Epidermal melanocyte (primary cell): ENCODE measurements around the gene ABCB11.
A peak's percentile ranks its signal among the peaks of the same experiment; 100 is the strongest.
"Not testable (repeated sequence)": the region's sequence is repeated elsewhere in the genome, so short reads cannot be mapped to it uniquely, and the experiment has no call there.

Experiments
- DNase-seq: peaks from one replicate; pipeline ENCODE4 v3.0.0; 2011; ENCODE audit warnings: low spot score; ENCODE audit not compliant: insufficient read length

ABCB11 gene

DNA sequence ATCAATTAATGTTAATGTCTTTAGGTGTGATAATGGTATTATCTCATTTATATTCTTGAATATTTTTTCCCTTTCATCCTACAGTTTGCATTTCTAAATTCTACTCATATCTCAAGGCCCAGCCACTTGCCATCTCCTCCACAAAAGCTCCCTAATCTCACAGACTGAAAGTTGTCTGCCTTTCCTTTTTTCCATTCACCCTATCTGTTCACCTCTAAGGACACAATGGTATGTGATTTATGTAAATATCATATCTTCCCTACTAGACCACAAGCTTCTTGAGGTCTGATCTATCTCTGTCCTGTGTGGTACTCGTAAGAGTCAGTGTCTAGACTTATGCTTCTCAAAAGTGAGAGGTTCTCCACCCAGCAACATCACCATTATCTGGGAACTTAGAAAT, 137.0 kb downstream of the ABCB11 start:
- DNase-seq, result no peak

DNA sequence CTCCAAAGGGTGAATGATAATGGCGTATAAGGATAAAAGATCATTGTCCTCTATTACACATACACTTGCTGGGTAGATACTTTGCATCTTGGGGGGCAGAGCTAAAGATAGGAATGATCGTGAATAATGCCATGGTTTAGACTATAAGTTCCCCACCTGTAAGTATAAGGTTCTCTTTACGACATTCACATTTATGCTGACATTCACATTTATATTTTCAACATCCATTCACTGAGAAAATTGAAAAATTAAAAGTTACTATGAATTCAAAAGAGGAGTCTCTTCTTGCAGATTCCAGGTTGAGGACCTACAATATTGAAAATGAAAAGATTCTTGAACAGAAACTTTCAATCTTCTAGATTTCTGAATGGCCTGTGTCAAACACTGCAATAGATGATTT, 138.8 kb downstream of the ABCB11 start:
- no peak for DNase-seq

DNA sequence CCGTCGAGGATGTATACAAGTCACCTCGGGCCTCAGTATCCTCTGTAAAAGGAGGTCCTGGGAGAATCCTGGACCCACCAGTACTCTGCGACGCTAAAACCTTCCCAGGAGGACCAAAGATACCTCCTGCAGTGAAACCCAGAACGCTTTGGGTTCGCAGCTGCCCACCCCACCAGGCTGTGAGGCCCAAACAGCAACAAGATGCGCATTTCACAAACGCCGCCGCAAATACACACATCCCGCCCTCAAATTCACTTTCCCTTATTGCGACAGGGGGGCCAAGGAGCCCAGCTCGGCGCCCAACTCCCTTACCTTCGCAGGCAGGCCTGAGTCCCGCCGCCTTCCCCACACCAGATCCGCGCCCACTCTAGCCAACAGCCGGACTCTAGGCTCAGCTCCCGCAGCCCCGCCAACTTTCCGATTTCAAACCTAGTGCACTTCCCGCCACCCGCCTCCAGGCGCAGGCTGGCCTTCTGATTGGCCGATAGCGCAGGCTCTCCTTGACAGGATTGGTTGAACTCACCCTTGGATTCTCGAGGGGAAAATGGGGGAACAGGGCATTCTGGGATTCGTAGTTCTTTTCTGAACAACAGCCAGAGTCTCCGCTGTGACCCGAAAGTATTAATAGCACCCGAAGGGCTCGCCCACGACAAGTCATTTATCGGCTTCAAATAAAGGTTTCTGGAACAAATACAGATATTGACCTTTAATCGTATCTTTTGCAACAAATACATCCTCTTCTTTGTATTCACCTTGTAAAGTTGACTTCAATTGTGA, 140.9 kb downstream of the ABCB11 start, which contains the start of gene SPC25:
TSS of gene SPC25 (minus strand) at position 425 of the 777 bp plus-strand sequence. CDS start 911 bp downstream, outside the sequence.
- peak; percentile 96 for DNase-seq

DNA sequence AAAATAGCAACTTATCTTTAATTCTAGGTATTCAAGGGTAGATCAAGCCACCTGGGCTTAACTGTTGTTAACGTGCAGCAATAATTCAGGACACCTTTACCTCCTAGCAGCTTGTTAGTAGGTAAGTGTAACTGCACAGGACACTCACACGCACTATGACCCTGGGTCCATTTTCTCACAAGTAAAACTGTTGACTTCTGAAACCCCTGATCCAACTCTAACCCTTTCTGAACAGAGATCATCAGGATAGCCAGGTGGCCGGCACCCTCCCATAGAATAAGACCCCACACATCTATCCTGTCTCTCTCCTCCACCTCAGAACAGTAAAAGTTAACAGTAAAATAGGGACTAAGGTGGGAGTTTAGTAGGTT, 141.5 kb downstream of the ABCB11 start:
- no peak for DNase-seq

DNA sequence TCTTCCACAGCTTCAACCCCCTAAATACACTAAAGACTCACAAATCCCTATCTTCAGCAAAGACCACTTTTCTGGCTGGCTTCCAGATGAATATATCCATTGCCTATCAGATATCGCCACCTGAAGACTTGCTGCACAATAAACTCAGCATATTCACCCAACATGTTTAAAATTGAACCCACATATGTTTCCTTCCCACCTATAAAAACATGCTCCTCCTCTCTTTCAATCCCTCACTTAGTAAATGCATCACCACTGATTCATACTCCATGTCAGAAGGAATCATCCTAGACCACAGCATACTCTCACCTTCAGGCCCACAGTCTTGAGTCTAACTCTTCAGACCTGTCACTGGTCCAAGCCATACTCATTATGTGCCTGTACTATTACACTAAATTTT, 146.1 kb downstream of the ABCB11 start:
- DNase-seq, result no peak

DNA sequence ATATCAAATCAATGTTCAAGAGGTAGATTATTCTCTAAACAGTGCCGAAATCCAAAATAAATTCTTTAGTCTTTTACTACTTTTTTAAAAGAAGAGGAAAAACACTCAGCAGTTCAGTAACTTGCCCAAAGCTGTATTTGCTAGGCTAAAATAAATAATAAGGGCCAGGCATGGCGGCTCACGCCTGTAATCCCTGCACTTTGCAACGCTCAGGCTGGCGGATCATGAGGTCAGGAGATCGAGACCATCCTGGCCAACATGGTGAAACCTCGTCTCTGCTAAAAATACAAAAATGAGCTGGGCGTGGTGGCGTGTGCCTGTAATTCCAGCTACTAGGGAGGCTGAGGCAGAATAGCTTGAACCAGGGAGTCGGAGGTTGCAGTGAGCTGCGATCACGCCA, 149.0 kb downstream of the ABCB11 start:
- DNase-seq, result not testable (repeated sequence)

DNA sequence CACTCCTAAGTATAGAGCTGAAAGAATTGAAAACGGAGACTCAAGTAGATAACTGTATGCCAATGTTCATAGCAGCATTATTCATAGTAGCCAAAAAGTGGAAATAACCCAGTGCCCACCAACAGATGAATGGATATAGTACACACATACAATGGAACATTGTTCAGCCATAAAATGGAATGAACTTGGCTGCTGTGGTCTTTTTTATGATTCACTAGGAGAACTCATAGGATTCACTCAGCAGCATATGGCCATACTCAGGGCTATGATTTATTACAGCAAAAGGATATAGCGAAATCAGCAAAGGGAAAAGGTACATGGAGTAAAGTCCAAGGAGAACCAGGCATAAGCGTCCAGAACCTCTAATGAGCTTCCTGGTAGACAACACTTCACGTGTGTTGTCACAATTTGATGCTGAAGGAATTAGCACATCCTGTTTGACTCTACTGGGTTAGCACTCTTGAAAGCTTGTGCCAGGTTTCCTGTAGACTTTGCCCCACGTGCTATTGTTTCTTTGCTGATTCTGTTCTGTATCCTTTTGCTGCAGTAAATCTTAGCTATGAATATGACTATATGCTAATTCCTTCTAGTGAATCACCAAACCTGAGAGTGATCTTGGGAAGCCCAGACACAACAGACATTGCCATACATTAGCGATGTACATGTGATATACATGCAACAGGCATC, 156.6 kb downstream of the ABCB11 start:
- DNase-seq, result no peak

DNA sequence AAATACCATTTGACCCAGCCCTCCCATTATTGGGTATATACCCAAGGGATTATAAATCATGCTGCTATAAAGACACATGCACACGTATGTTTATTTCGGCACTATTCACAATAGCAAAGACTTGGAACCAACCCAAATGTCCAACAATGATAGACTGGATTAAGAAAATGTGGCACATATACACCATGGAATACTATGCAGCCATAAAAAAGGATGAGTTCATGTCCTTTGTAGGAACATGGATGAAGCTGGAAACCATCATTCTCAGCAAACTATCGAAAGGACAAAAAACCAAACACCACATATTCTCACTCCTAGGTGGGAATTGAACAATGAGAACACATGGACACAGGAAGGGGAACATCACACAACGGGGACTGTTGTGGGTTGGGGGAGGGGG, 160.3 kb downstream of the ABCB11 start:
- DNase-seq, result not testable (repeated sequence)
